ENCODE results near the gene AKIRIN2. TPM values are rescaled to one million over a fixed set of nuclear protein-coding genes. Genes with fewer than 3 reads are reported as not detected.
A peak's percentile ranks its signal among the peaks of the same experiment; 100 is the strongest.

Gene AKIRIN2
- polyA plus RNA-seq: 10 to 100 TPM; 10.1 to 45.3 (median 30.6) TPM

GRCh38 chr6:87701676-87702588 lies at the start of gene AKIRIN2:
Gene AKIRIN2 (minus strand): TSS chr6:87702233. CDS start chr6:87701684, 549 bp downstream.
- 0% methylated on average over 70 to 88 of the region's 88 CpGs for WGBS, 3 donors
- peak within 1 kb of the TSS; percentile 88 for H3K27ac ChIP-seq (ENCODE audit: low read depth, low read length)

GRCh38 chr6:87747646-87748045 lies 45.6 kb upstream of the AKIRIN2 start:
- WGBS, 3 donors: 31 to 59% (median 49%) methylated on average over 1 of the region's 1 CpG

GRCh38 chr6:87745966-87746721 lies 44.1 kb upstream of the AKIRIN2 start:
- 55 to 72% (median 71%) methylated on average over 2 of the region's 2 CpGs for WGBS, 3 donors

More at GRCh38 chr6:87747646-87748045, 45.6 kb upstream of the AKIRIN2 start:
- H3K27ac ChIP-seq (ENCODE audit: low read depth, low read length): no peak overlapping the region

DNA sequence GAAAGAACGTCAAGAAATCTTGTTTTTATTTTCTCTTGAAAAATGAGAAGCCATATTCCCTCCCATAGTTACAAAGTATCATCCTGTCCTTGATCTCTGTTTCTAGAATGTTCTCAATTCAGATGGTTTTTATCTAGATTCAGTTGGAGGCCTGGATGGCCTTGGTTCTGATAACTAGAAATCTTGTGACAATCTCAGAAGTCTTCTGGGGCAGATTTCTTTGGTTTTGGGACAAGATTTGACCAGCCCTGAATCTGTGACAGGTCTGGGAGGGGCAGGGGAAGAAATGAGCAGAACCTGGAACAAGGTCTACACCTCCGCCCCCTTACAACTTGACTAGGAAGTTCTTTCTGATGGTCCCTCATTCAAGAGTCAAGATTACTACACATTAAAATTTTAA lies 41.4 kb upstream of the AKIRIN2 start:
- no peak overlapping the region for H3K27ac ChIP-seq (ENCODE audit: low read depth, low read length)
- WGBS, 3 donors: 53 to 67% (median 65%) methylated on average over 2 of the region's 2 CpGs

More at GRCh38 chr6:87745966-87746721, 44.1 kb upstream of the AKIRIN2 start:
- H3K27ac ChIP-seq (ENCODE audit: low read depth, low read length): no peak overlapping the region

GRCh38 chr6:87742106-87742505 lies 40.1 kb upstream of the AKIRIN2 start:
- 32 to 69% (median 53%) methylated on average over 2 of the region's 2 CpGs for WGBS, 3 donors
- no peak overlapping the region for H3K27ac ChIP-seq (ENCODE audit: low read depth, low read length)

- H3K27ac ChIP-seq (ENCODE audit: low read depth, low read length): no peak overlapping the region
- 86 to 92% (median 91%) methylated on average over 9 of the region's 9 CpGs for WGBS, 3 donors
Measured at GRCh38 chr6:87741001-87741650, 39.1 kb upstream of the AKIRIN2 start.

- 74 to 81% (median 81%) methylated on average over 4 of the region's 4 CpGs for WGBS, 3 donors
Measured at GRCh38 chr6:87738744-87739143, 36.7 kb upstream of the AKIRIN2 start.

GRCh38 chr6:87738000-87738399 lies 36.0 kb upstream of the AKIRIN2 start:
- 75 to 88% (median 79%) methylated on average over 3 of the region's 3 CpGs for WGBS, 3 donors
- no peak overlapping the region for H3K27ac ChIP-seq (ENCODE audit: low read depth, low read length)

More at GRCh38 chr6:87738744-87739143, 36.7 kb upstream of the AKIRIN2 start:
- no peak overlapping the region for H3K27ac ChIP-seq (ENCODE audit: low read depth, low read length)

DNA sequence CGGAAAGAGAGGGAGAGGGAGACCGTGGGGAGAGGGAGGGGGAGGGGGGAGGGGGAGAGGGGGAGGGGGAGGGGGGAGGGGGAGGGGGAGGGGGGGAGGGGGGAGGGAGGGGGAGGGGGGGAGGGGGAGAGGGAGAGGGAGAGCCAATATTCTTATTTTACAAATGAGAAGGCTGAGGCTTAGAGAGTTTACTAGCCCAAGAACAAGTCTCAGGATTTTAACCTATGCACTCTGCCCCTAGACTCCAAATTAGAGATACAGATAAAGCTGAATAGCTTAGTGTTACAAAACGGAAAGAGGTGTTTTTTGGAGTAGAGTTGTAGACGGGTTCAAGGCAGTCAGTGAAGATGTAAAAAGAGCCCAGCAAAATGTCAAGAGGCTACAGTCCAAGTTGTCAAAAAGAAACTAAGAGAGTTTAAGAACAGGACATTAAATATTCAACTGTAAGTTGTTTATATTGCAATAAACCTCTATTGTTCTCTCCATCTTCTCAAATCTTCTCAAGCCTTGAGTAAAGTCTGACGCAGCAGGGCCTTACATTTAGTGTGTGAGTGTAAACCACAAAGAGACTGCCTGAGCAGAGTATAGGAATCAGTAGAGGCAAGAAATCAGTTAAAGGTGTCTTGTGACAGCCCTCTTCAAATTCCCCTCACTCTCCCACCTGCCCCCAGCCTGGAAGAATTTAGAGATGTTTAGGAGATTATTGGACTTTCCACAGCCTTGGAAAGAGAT lies 34.9 kb upstream of the AKIRIN2 start:
- WGBS, 3 donors: 81% methylated on average over 3 of the region's 5 CpGs
- H3K27ac ChIP-seq (ENCODE audit: low read depth, low read length): no peak overlapping the region

- WGBS, 3 donors: 5 to 6% (median 6%) methylated on average over 4 of the region's 4 CpGs
- H3K27ac ChIP-seq (ENCODE audit: low read depth, low read length): no peak overlapping the region
Measured at GRCh38 chr6:87731818-87732661, 30.0 kb upstream of the AKIRIN2 start.

GRCh38 chr6:87731080-87731479 lies 29.0 kb upstream of the AKIRIN2 start:
- H3K27ac ChIP-seq (ENCODE audit: low read depth, low read length): no peak overlapping the region

DNA sequence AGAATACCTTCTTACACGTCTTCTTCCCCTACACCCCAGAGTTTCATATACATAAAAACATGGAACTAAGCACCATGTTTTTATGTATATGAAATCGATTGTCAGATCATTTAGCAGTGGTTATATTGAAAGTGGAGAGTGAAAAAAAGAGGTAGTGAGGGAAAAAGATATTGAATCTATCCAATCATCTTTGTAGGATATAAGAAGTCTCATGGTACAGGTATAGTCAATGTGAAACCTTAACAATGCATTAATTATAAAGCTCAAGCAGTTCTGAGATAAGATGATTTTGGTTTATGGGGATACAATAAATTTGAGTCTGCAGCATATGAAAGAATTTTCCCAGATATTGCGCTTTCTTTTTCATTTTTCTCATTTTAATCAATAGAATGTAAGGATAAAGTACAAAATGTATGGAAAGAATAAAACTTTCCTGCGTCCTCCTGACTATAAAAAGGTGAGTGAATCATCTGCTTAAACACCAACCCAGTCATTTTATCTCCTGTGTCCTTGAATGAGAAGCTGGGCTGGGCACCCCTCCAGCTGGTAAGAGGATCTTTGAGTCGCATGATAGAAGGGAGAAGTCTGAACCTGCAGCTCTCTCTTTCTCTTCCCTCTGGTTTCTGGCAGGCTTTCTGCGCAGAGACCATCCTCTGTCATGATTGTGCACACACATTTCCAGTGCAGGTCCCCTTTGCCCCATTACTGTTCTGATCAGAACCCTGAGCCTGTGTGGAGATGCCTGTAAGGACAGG lies 28.1 kb upstream of the AKIRIN2 start:
- WGBS, 3 donors: 68 to 75% (median 70%) methylated on average over 6 of the region's 6 CpGs
- H3K27ac ChIP-seq (ENCODE audit: low read depth, low read length): no peak overlapping the region

DNA sequence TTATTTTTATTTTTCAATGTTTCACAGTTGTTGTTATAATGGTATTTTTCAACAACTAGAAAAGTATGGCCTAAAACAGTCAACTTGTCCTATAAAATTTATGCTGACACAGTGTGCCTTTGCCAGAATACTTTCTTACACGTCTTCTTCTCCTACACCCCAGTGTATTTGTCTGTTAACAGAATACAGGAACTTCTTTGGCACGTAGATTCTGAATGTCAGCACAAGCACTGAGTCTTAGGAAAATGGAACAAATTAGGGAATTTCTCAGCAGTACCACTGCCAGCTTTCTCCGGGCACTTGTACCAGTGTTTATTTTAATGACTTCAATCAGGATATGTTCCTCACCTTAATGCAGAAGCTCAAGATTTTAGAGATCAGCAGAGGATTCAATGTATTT lies 26.7 kb upstream of the AKIRIN2 start:
- WGBS, 3 donors: 39 to 81% (median 42%) methylated on average over 3 of the region's 3 CpGs
- H3K27ac ChIP-seq (ENCODE audit: low read depth, low read length): no peak overlapping the region

DNA sequence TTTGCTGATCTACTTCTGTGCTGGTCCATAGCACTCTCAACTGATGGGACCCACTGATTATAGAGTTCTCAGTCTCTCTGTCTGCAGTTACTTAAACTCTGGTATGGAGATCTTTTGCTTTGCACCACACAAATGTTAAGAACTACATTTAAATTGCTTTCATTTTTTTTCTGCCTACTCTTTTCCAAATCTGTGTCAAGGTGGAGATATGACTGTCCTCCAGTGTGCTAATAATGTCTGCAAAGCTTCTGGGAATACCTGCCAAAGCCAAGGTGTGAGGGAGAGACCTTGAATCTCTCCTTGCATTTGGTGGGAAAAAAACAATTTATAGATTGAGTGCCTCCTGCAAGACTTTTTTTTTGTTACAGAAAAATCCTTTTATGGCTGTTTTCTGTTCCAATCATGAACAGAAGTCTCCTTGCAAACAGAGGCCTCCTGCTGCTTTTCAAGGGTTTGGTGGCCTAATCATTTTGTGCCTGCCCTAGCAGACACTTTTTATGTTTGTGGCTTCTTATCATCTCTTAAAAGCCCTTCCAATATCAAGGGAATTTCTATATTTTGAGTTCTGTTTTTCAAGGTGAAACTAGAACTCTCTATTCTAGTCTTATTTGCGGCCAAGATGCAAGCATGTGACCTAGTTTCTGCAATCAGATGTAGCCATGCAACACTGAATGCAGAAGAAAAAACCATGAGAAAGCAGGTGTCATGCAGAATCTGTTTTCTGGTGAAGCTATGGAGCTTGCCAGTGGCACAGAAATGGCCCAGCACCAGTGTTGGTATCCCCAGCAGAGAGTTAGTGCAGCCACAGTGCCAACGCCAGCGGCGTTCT lies 23.2 kb upstream of the AKIRIN2 start:
- 75 to 86% (median 80%) methylated on average over 4 of the region's 4 CpGs for WGBS, 3 donors
- no peak overlapping the region for H3K27ac ChIP-seq (ENCODE audit: low read depth, low read length)

GRCh38 chr6:87723170-87724078 lies 21.4 kb upstream of the AKIRIN2 start:
- WGBS, 3 donors: 61 to 71% (median 70%) methylated on average over 8 of the region's 8 CpGs
- H3K27ac ChIP-seq (ENCODE audit: low read depth, low read length): no peak overlapping the region
